GM06990 (cell line): ENCODE results near the gene TAPT1.

ENCODE experiments used
- DNase-seq: peaks from one replicate; pipeline ENCODE4 v3.0.0-alpha.2; 2011; ENCODE audit not compliant: insufficient read length; ENCODE audit errors: extremely low read depth
- H3K27me3 ChIP-seq: replicated peaks from 2 replicates; pipeline ENCODE4 v1.6.0; 2011; ENCODE audit warnings: low read length; ENCODE audit not compliant: control insufficient read depth, insufficient read depth
- H3K36me3 ChIP-seq: 2 replicates; pipeline ENCODE4 v1.5.1; 2011; ENCODE audit warnings: low read length; ENCODE audit not compliant: control insufficient read depth, insufficient read depth
- H3K4me3 ChIP-seq: replicated peaks from 2 replicates; pipeline ENCODE4 v1.5.1; 2011; ENCODE audit warnings: low read depth, mild to moderate bottlenecking, control low read depth, low read length
- CTCF ChIP-seq: IDR thresholded peaks from 2 replicates; pipeline ENCODE4 v1.5.1; 2011; ENCODE audit warnings: low read length, control low read depth, mild to moderate bottlenecking, inconsistent platforms; ENCODE audit not compliant: insufficient read depth, poor library complexity, severe bottlenecking

TAPT1 gene

GRCh38 chr4:16268290-16268689 lies 42.0 kb upstream of the TAPT1 start:
- Histone ChIP-seq H3K27me3 (no peaks in the 10 kb centered on the region), H3K4me3 (no peak overlapping the region), H3K36me3 (no peaks in the 10 kb centered on the region)
- TF ChIP-seq CTCF, result no peak
- no peak for DNase-seq

- DNase-seq, result no peak
- Histone ChIP-seq H3K27me3 (no peaks in the 10 kb centered on the region), H3K4me3 (no peak overlapping the region), H3K36me3 (no peaks in the 10 kb centered on the region)
- no peak for TF ChIP-seq CTCF
Measured at GRCh38 chr4:16267639-16268038, 41.4 kb upstream of the TAPT1 start.

GRCh38 chr4:16265820-16266219 lies 39.5 kb upstream of the TAPT1 start:
- H3K4me3 ChIP-seq, result no peak overlapping the region

GRCh38 chr4:16264798-16265197 lies 38.5 kb upstream of the TAPT1 start:
- no peaks in the 10 kb centered on the region for H3K27me3 ChIP-seq
- no peaks in the 10 kb centered on the region for H3K36me3 ChIP-seq
- H3K4me3 ChIP-seq, result no peak overlapping the region
- DNase-seq, result no peak
- TF ChIP-seq CTCF, result peak; percentile 37

More at GRCh38 chr4:16265820-16266219, 39.5 kb upstream of the TAPT1 start:
- H3K27me3 ChIP-seq, result no peaks in the 10 kb centered on the region
- DNase-seq, result no peak
- no peak for TF ChIP-seq CTCF
- H3K36me3 ChIP-seq, result no peaks in the 10 kb centered on the region

- no peak for DNase-seq
- H3K27me3 ChIP-seq, result no peaks in the 10 kb centered on the region
- H3K36me3 ChIP-seq, result no peaks in the 10 kb centered on the region
- no peak overlapping the region for H3K4me3 ChIP-seq
- no peak for TF ChIP-seq CTCF
Measured at GRCh38 chr4:16263056-16263455, 36.8 kb upstream of the TAPT1 start.

GRCh38 chr4:16262188-16262587 lies 35.9 kb upstream of the TAPT1 start:
- no peak overlapping the region for H3K4me3 ChIP-seq
- H3K27me3 ChIP-seq, result no peaks in the 10 kb centered on the region
- H3K36me3 ChIP-seq, result no peaks in the 10 kb centered on the region
- TF ChIP-seq CTCF, result no peak
- no peak for DNase-seq
